GM21825 (cell line): Measurements from ENCODE around the gene ENAH.

ENCODE experiments used
- ATAC-seq: cut with Tn5 transposase; IDR thresholded peaks from one replicate; pipeline ENCODE4 v1.9.1; 2021; ENCODE audit warnings: mild to moderate bottlenecking, moderate library complexity; ENCODE audit not compliant: unreplicated experiment

ENAH gene

GRCh38 chr1:225445639-225446594 lies 207.0 kb downstream of the ENAH start:
- ATAC-seq: no peak

GRCh38 chr1:225442123-225442505 lies 210.8 kb downstream of the ENAH start:
- no peak for ATAC-seq

GRCh38 chr1:225441314-225442122 lies 211.4 kb downstream of the ENAH start:
- peak; percentile 29 for ATAC-seq

- ATAC-seq: no peak
Measured at GRCh38 chr1:225440380-225441221, 212.3 kb downstream of the ENAH start.

GRCh38 chr1:225437710-225438437 lies 215.0 kb downstream of the ENAH start:
- ATAC-seq: no peak
